WI38 (cell line): Measurements from ENCODE around the gene METTL16.

Source experiments
- H3K4me3 ChIP-seq: 2 replicates; pipeline ENCODE4 v1.5.1; 2011; ENCODE audit warnings: low read depth, mild to moderate bottlenecking, control low read depth, low read length
- TF ChIP-seq, protein P1 (sequence below): IDR thresholded peaks from 2 replicates; pipeline ENCODE4 v1.5.1; 2012; ENCODE audit warnings: low read depth, mild to moderate bottlenecking, control low read depth, low read length

METTL16 gene

GRCh38 chr17:2383628-2384167 lies 128.0 kb downstream of the METTL16 start:
- H3K4me3 ChIP-seq = no peak overlapping the region
- TF ChIP-seq, protein P1, sequence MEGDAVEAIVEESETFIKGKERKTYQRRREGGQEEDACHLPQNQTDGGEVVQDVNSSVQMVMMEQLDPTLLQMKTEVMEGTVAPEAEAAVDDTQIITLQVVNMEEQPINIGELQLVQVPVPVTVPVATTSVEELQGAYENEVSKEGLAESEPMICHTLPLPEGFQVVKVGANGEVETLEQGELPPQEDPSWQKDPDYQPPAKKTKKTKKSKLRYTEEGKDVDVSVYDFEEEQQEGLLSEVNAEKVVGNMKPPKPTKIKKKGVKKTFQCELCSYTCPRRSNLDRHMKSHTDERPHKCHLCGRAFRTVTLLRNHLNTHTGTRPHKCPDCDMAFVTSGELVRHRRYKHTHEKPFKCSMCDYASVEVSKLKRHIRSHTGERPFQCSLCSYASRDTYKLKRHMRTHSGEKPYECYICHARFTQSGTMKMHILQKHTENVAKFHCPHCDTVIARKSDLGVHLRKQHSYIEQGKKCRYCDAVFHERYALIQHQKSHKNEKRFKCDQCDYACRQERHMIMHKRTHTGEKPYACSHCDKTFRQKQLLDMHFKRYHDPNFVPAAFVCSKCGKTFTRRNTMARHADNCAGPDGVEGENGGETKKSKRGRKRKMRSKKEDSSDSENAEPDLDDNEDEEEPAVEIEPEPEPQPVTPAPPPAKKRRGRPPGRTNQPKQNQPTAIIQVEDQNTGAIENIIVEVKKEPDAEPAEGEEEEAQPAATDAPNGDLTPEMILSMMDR = no peak

GRCh38 chr17:2380950-2381649 lies 130.6 kb downstream of the METTL16 start:
- TF ChIP-seq, protein P1 = no peak
- H3K4me3 ChIP-seq = no peak overlapping the region

- H3K4me3 ChIP-seq = no peak overlapping the region
- TF ChIP-seq, protein P1 = no peak
These were observed 131.3 kb downstream of the METTL16 start for GRCh38 chr17:2380226-2380922.

GRCh38 chr17:2379489-2380225 lies 132.0 kb downstream of the METTL16 start:
- TF ChIP-seq, protein P1 = no peak
- no peak overlapping the region for H3K4me3 ChIP-seq

DNA sequence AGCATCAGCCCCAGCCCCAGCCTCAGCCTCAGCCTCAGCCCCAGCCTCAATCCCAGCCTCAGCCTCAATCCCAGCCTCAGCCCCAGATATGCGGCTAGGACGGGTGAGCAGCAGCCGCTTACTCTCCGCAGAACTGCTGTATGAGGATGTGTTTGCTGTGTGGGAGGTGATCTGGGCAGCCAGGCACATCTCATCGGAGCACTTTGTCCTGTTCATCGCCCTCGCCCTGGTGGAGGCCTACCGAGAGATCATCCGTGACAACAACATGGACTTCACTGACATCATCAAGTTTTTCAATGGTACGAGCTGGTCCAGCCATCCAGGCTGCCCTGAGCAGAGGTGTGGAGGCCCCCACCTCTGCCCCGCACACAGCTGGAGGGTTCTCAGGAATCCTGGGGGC lies 132.8 kb downstream of the METTL16 start:
- TF ChIP-seq, protein P1 = no peak
- H3K4me3 ChIP-seq = no peak overlapping the region

- H3K4me3 ChIP-seq = no peak overlapping the region
- TF ChIP-seq, protein P1 = no peak
These were observed 134.0 kb downstream of the METTL16 start for GRCh38 chr17:2377659-2378058.
